Stimulated activated CD8-positive, alpha-beta memory T cell treated with anti-CD3 and anti-CD28 coated beads, Interleukin-12 subunit alpha, Interleukin-12 subunit beta, amount 100 ng/mL, for 24 hours (primary cell): ENCODE results near the gene ZNF425.
"Not testable (repeated sequence)": the region's sequence is repeated elsewhere in the genome, so short reads cannot be mapped to it uniquely, and the experiment has no call there.

Experiments used
- DNase-seq: peaks from one replicate; pipeline ENCODE4 v3.0.0-alpha.2; 2020; ENCODE audit errors: extremely low read depth

Gene ZNF425

DNA sequence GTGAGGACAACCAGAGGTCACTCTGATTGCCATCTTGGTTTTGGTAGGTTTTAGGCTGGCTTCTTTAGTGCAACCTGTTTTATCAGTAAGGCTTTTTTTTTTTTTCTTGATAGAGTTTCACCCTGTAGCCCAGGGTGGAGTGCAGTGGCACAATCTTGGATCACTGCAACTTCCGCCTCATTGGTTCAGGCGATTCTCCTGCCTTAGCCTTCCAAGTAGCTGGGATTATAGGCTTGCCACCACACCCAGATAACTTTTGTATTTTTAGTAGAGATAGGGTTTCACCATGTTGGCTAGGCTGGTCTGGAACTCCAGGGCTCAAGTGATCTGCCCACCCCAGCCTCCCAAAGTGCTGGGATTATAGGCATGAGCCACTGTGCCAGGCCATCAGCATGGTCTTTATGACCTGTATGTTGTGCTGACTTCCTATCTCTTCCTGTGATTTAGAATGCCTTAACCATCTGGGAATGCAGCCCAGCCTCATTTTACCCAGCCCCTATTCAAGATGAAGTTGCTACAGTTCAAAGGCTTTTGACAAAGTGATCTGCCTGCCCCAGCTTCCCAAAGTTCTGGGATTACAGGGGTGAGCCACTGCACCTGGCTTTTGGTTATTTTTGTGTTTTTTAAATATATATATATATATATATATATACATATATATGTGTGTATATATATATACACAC is 7.0 kb upstream of the ZNF425 start:
- no peak for DNase-seq

DNA sequence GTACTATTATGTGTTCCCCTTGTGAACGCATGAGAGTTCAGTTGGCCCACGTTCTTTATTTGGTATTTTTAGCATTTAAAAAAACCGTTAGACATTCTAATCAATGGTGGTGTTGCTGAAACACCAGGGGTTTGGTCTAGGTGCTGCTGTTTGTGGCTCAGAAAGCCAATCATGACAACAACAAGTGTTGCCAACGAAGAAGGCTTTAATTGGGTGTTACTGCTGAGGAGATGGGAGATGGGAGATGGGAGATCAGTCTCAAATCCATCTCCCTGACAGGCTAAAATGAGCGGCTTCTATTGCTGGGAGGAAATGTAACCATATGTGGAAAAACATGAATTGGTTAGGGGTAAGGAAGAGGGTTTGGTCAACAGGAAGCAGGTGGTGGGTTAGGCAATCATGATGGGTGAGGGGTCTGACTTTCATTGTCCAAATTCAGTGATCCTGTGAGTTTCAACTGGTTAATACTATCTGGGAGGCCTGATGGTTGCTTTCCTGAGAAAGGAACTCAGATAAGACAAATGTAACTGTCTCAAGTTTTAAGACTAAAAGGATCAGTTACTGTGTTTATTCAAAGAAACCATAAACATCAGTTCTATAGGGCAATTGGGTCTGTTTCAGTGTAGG is 4.6 kb upstream of the ZNF425 start:
- DNase-seq = no peak

DNA sequence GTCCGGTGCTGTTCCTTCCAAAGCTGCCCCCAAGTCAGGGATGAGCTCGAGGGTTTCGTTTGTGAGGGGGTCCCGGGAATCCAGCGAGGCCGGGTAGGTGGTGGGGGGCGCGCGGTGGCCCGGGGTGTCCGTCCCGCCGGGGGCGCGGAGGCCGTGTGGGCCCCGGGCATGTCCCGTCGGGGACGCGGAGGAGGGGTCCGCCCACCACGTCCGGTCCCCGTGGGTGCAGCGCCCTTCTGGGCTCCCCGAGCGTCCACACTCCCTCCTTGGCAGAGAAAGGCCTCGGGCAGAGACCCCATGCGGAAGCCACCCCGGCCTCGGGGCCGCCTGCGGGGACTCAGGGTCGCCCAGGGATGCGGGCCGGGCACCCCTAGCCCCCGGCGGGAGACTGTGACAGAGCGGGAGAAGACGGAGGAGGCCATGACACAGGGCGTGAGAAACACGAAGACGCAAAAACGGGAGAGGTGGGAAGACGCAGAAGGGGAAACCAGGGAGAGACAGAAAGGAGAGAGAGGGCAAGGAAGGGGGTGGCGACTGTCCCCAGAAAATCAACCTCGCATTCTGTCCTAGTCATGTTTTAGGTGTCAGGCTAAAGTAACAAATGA is 640 bp upstream of the ZNF425 start:
- DNase-seq = peak; percentile 24

DNA sequence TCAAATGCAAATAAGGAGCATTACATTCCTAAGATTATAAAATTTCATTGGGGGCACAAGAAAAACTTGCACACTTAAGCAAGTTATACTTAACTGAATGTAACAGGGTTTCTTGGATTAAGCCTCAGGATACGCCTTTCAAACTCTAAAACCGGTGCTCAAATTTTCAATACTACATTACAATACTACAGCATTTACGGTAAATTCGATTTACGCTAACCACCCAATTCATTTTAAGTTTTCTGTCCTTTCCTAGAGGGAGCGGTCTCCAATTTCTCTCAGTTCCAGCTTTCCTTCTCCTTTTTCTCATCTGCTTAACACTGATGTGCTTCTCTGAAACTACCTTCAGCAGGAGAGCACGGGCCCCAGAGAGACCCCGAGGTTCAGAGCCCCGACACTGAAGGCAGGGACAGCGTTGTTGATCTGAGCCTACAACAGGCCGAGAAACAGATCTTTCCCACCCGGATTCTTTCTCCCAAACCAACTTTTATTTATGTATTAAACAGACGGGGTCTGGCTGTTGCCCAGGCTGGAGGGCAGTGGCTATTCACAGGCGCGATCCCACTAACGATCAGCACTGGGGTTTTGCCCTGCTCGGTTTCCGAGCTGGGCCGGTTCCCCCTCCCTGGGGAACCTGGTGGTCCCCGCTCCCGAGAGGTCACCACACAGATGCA is 798 bp downstream of the ZNF425 start:
- no peak for DNase-seq

DNA sequence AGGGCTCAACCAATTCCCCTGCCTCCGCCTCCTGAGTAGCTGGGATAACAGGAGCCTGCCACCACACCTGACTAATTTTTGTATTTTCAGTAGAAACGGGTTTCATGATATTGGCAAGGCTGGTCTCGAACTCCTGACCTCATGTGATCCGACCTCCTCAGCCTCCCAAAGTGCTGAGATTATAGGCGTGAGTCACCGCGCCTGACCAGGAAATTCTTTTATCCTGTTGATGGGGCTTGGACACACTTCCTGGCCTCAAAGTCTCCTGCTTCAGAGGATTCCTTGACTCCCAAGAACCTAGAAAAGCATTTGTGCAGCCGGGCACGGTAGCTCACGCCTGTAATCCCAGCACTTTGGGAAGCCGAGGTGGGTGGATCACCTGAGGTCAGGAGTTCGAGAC is 16.2 kb downstream of the ZNF425 start:
- no peak for DNase-seq

DNA sequence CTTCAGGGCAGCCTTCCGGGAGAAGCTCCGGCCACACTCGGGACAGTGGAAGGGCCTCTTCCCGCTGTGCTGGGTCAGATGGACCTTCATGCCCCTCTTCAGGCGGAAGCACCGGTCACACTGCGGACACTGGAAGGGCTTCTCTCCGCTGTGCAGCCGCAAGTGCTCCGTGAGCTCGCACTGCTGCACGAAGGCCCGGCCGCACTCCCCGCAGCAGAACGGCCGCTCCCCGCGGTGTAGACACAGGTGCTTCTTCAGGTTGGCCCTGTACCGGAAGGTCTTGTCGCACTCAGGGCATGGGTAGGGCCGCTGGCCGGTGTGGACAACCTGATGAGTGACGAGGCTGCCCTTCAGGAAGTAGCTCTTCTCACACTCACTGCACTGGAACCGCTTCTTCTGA is 21.4 kb downstream of the ZNF425 start:
- no peak for DNase-seq

DNA sequence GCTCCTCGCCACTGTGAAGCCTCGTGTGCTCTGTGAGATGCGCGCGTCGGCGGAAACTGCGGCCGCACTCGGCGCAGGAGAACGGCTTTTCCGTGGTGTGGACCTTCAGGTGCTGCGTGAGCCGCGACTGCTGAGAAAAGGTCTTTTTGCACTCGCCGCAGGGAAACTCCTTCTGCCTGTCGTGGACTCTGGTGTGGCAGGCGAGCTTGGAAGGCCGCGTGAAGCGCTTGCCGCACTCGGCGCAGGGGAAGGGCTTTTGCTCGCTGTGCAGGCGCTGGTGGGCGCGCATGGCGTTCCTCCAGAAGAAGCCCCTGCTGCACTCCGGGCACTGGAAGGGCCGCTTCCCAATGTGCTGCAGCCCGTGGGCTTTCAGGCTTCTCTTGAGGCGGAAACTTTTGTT is 21.9 kb downstream of the ZNF425 start:
- DNase-seq = no peak

DNA sequence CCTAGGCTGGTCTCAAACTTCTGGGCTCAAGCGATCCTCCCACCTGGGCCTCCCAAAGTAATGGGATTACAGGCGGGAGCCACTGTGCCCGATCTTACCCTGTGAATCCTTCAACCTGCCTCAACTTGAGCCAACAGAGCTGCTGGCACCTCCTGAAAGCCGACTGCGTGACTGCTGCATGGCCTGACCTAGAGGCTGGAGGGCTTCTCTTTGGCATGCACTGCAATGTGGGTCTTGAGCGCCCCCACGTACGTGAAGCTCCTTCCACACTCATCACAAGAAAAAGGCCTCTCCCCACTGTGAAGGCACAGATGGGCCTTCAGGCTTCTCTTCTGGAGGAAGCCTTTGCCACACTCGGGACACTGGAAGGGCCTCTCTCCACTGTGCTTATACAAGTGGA is 22.7 kb downstream of the ZNF425 start:
- no peak for DNase-seq

DNA sequence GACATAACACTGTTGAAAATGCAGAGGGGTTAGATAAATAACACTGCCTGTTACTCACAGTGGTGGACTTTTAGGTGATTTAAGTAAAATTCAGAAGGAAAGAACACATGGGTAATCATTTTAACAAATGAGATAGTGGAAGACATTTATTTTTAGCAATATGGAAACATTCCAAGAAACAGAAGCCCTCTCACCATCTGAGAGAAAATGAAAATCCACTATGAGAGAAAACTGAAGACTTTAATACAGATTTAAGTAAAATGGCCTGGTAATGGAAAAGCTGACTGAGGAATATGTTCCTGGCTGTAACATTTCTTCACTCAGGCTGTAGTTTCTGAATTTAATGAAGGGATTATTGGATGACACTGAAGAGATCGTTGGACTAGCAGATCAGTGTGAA is 23.5 kb downstream of the ZNF425 start:
- DNase-seq = no peak

DNA sequence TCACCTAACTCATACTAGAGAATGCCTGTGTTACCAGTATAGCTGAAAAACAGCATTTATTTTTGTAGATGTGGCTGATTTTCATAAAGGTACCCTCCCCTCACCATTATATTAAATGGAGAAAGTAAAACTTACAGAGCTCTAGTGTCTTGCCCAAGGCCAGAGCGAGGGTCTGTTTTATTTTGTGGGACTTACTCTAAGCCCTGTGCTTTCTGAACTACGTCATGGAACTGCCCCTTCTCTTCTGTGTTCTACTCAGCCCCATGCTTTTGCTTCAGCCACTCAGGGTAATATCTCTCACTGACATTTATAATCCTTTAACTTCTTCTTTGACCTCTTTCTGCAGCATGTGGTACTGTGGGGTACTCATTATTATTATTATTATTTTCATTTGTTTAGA is 25.3 kb downstream of the ZNF425 start:
- DNase-seq = no peak

DNA sequence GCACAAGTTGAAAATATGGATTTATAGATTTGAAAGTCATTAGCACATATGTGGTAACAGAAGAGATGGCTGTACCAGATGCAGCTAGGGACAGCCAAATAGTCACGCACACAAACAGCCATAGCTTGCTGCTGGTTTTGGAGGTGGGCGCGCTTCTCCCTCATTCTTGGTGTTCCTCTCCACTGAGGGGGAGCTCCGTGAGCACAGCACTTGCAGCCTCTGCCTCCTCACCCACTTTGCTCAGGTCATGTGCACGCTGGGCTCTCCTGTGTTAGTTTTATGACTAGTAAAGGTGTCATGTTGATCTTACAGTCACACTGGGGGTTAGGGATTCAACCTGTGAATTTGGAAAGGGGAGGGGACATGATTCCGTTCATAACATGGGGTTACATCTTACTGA is 27.1 kb downstream of the ZNF425 start:
- no peak for DNase-seq

DNA sequence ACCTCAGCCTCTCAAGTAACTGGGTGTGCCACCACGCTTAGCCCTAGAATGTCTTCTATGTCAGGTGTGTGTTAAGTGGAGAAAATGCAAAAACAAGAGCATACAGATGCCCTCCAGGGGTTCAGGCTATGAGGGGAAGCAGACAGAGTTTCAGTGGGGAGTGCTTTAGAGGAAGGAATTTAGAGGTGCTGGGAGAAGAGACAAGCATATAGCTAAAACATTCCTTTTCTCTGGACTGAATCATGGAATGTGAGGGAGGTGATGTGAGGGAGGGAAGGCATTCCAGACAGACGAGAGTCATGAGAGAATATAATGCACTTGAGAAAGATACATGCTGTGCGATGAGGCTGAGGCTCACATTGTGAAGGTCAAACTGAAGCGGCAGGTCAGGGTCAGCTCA is 29.0 kb downstream of the ZNF425 start:
- no peak for DNase-seq

DNA sequence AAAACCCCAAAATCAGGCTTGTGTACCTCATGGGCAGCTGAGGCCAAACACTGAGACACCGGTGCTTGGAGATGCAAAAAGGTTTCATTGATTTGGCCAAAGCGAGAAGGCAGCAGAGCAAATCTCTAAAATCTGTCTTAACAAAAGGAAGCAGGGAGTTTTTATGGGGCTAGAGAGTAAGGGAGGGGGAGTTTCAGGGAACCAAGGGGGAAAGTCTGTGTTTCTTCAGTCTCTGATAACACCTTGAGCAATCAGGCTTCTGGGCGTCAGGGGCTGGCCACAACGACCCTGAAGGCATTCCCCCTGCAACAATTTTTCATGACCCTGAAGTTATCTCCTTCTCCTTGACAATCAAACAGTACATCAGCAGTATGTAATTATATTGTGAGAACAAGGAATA is 32.9 kb downstream of the ZNF425 start:
- DNase-seq = no peak

DNA sequence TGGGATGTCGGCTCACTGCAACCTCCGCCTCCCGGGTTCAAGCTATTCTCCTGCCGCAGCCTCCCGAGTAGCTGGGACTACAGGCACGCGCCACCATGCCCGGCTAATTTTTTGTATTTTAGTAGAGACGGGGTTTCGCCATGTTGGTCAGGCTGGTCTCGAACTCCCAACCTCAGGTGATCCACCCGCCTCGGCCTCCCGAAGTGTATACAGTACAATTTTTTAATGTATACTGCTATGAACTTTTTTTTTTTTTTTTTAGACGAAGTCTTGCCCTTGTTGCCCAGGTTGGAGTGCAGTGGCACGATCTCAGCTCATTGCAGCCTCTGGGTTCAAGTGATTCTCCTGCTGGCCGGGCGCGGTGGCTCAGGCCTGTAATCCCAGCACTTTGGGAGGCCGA is 33.9 kb downstream of the ZNF425 start:
- not testable (repeated sequence) for DNase-seq

DNA sequence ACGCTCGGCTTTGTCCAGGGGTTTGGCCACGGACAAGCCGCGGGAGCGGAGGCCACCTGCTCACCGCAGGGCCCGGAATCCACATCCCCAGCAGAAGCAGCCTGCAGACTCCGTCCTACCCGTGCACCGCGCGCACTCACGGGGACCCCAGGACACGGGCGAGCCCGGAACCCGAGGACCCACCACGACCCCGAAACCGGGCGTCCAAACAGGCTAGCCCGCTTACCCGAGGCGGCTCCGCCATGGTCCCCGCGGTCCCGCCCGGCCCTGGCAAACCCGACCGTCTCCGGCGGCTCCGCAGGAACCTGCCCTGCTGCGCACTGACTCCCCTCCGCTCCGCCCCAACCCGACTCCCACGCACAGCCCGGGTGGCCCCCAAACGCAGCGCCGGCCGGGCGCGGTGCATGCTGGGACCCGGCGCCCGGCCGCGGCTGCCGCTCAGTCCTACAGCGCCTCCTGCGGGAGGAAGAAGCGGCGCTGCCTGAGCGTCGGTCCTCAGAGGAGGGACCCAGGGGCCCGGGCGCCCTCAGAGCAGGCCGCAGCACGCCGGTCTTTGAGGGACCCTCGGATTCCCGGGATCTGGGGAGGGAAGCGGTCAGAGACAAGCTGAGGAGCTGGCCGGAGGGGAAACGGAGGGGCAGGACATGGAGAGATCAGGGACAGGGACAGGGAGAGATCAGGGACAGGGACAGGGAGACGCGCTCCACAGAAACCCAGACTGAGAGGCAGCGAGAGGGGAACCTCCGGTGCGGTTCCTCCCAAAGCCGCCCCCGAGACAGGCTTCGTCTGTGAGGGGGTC is 35.5 kb downstream of the ZNF425 start, which contains the start of gene ZNF786:
TSS of gene ZNF786 (minus strand) at position 322 of the 799 bp plus-strand sequence. CDS start at position 244, 78 bp downstream.
- peak; percentile 88 for DNase-seq

DNA sequence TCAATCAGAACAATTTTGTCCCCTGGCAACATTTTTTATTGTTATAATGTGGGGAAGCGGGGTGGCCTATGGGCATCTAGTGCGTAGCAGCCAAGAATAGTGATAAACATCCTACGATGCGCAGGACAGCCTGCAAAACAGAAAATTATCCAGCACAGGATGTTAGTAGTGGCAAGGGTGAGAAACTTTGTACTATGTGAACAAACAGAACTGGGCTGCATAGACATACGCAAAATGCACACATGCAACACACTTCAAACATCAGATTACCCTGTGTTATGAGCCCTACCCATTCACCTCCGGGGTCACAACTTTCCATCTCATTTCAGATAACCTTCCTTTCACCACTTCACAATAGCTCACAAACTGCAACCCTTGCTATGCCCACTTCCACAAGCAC is 38.7 kb downstream of the ZNF425 start:
- no peak for DNase-seq

DNA sequence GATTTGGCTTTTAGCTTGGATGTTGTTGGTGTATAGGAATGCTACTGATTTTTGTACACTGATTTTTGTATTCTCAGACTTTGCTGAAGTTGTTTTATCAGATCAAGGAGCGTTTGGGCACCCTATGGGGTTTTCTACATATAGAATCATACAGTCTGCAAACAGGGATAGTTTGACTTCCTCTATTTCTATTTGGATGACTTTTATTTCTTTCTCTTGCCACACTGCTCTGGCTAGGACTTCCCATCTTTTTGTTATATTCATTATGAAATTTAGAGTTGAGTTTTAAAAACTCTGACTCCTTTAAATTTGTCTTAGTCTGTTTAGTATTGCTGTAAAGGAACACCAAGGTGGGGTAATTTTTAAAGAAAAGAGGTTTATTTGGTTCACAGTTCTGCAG is 40.3 kb downstream of the ZNF425 start:
- no peak for DNase-seq

DNA sequence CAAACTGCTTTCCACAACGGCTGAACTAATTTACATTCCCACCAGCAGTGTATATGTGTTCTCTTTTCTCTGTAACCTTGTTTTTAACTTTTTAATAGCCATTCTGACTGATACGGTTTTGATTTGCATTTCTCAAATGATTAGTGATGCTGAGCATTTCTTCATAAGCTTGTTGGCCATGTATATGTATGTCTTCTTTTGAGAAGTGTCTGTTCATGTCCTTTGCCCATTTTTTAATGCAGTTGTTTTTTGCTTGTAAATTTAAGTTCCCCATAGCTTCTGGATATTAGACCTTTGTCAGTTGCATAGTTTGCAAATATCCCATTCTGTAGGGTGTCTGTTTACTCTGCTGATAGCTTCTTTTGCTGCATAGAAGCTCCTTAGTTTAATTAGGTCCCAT is 41.7 kb downstream of the ZNF425 start:
- no peak for DNase-seq

DNA sequence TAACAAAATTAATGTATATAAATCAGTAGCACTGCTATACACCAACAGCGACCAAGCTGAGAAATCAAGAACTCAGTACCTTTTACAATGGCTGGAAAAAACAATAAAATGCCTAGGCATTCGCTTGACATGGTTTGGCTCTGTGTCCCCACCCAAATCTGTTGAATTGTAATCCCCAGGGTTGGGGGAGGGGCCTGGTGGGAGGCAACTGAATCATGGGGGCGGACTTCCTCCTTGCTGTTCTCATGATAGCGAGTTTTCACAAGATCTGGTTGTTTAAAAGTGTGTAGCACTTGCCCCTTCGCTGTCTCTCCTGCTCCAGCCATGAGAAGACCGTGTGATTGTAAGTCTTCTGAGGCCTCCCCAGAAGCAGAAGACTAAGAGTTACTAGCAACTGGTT is 44.2 kb downstream of the ZNF425 start:
- DNase-seq = no peak

DNA sequence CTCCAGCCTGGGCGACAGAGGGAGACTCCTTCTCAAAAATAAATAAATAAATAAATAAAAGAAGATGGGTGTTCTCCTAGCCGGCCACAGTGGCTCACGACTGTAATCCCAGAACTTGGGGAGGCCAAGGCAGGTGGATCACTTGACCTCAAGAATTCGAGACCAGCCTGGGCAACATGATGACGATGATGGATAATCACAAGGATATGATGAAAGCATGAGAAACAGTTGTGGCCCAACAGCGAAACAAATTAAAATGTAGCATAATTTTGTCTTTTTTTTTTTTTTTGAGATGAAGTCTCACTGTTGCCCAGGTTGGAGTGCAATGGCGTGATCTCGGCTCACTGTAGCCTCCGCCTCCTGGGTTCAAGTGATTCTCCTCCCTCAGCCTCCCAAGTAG is 48.5 kb downstream of the ZNF425 start:
- DNase-seq = no peak

DNA sequence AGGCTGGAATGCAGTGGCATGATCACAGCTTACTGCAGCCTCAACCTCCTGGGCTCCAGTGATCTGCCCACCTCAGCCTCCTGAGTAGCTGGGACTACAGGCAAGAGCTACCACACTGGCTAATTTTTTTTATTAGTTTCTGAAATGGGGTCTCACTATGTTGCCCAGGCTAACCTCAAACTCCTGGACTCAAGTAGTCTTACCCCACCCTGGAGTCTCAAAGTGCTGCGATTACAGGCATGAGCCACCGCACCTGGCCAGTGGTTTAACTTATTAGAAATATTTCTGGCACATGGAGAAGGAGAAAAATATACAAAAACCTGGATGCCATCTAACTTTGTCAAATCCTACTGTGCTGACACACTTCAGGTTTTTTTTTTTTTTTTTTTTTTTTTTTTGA is 50.8 kb downstream of the ZNF425 start:
- no peak for DNase-seq
